Measurements from ENCODE around the gene ARHGAP26.

- no peak for TF ChIP-seq YY1 (IDR thresholded peaks at IDR 0.05; ENCODE audit: insufficient read depth, insufficient read length)
- TF ChIP-seq ZNF274 (IDR thresholded peaks at IDR 0.05; ENCODE audit: low read depth, low read length) = no peak
- TF ChIP-seq SUZ12 (IDR thresholded peaks at IDR 0.05; ENCODE audit: extremely low read depth, insufficient read depth, insufficient read length) = no peak
These were observed 429.7 kb downstream of the ARHGAP26 start for GRCh38 chr5:143199843-143200242.

All from NT2/D1 (cell line).